ENCODE measurements around the gene ARHGAP27. TPM values are rescaled to one million over a fixed set of nuclear protein-coding genes. Genes with fewer than 3 reads are reported as not detected.

The ARHGAP27 gene
- total and polyA plus RNA-seq, 9 of the 15 experiments (the other 6 are each of a cell fraction or from before 2014, with no cell fraction given), result 0.04 to 4.6 (median 2.1) TPM

DNA sequence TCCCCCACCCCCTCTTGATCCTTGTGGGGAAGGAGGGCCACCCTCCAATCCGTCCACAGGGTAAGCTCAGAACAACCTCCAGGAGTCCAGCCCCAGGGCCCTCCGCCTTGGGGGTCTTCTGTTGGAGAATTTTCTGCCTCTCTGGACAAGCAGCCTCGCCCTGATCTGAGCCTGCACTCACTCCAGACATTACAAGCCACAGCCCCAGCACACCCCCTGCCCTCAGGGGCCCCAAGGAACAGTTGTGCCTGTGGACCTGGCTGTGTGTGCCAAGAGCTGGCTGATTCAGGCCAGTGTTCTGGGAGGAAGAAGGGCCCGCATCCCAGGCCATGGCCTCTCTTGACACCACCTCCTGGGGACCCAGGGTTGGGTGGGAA lies 477 bp upstream of the ARHGAP27 start (continued):
- TF ChIP-seq, protein P1, sequence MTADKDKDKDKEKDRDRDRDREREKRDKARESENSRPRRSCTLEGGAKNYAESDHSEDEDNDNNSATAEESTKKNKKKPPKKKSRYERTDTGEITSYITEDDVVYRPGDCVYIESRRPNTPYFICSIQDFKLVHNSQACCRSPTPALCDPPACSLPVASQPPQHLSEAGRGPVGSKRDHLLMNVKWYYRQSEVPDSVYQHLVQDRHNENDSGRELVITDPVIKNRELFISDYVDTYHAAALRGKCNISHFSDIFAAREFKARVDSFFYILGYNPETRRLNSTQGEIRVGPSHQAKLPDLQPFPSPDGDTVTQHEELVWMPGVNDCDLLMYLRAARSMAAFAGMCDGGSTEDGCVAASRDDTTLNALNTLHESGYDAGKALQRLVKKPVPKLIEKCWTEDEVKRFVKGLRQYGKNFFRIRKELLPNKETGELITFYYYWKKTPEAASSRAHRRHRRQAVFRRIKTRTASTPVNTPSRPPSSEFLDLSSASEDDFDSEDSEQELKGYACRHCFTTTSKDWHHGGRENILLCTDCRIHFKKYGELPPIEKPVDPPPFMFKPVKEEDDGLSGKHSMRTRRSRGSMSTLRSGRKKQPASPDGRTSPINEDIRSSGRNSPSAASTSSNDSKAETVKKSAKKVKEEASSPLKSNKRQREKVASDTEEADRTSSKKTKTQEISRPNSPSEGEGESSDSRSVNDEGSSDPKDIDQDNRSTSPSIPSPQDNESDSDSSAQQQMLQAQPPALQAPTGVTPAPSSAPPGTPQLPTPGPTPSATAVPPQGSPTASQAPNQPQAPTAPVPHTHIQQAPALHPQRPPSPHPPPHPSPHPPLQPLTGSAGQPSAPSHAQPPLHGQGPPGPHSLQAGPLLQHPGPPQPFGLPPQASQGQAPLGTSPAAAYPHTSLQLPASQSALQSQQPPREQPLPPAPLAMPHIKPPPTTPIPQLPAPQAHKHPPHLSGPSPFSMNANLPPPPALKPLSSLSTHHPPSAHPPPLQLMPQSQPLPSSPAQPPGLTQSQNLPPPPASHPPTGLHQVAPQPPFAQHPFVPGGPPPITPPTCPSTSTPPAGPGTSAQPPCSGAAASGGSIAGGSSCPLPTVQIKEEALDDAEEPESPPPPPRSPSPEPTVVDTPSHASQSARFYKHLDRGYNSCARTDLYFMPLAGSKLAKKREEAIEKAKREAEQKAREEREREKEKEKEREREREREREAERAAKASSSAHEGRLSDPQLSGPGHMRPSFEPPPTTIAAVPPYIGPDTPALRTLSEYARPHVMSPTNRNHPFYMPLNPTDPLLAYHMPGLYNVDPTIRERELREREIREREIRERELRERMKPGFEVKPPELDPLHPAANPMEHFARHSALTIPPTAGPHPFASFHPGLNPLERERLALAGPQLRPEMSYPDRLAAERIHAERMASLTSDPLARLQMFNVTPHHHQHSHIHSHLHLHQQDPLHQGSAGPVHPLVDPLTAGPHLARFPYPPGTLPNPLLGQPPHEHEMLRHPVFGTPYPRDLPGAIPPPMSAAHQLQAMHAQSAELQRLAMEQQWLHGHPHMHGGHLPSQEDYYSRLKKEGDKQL (CRISPR knock-in tag; IDR thresholded peaks at IDR 0.05; ENCODE audit: borderline replicate concordance), result no peak
- TF ChIP-seq REST (IDR thresholded peaks at IDR 0.05; ENCODE audit: borderline replicate concordance) (no peak), REST (CRISPR knock-in tag; IDR thresholded peaks at IDR 0.05; ENCODE audit: low read depth) (no peak), ZNF121 (CRISPR knock-in tag; conservative IDR thresholded peaks at IDR 0.05) (no peak)
